Esophagus squamous epithelium (tissue), 4 donors: ENCODE results near the gene CHST11.

ENCODE experiments used
- CTCF ChIP-seq, 6 experiments: fragments of 450-650 bp in 4 of 6; fragments of 200-600 bp in 2 of 6; sonication (generic) in 2 of 6; IDR thresholded peaks; one replicate each; pipeline ENCODE4 v1.5.1; 2016 to 2019; ENCODE audit warnings: antibody characterized with exemption in 6 of 6, mild to moderate bottlenecking in 4 of 6, moderate library complexity in 4 of 6
- POLR2A ChIP-seq, 4 donors: fragments of 450-650 bp; IDR thresholded peaks; one replicate each; pipeline ENCODE4 v1.6.1; 2017; ENCODE audit warnings: antibody characterized with exemption in 4 of 4, mild to moderate bottlenecking in 4 of 4, moderate library complexity in 3 of 4

- TF ChIP-seq POLR2A (IDR thresholded peaks at IDR 0.05) (no peak), CTCF (IDR thresholded peaks at IDR 0.05) (no peak)
These were observed 214.0 kb downstream of the CHST11 start for GRCh38 chr12:104670439-104671408.
